IMR-90 (cell line): ENCODE measurements around the gene MLLT1. TPM values are rescaled to one million over a fixed set of nuclear protein-coding genes. Genes with fewer than 3 reads are reported as not detected.

Experiments
- ATAC-seq: fragments of 200-7000 bp; cut with Tn5 transposase; 2 replicates; pipeline ENCODE4 v1.9.1; 2020; ENCODE audit warnings: low read depth, mild to moderate bottlenecking, moderate library complexity
- BruUV-seq: library from RNA; stranded (reverse); fragments of 400-500 nt; replicated peaks from 2 replicates; lab custom pipeline; 2021; lab: Mats Ljungman, UMichigan
- CTCF ChIA-PET: fragments of 300-600 bp; formaldehyde crosslinking; extraction: SDS; loops from one replicate; lab custom pipeline; 2021; ENCODE audit warnings: antibody characterized with exemption; lab: Yijun Ruan, JAX
- POLR2A ChIA-PET: fragments of 300-600 bp; sonication (Branson Sonifier 250); formaldehyde crosslinking; loops from one replicate; lab custom pipeline; 2022; ENCODE audit warnings: antibody characterized with exemption; ENCODE audit not compliant: unreplicated experiment; lab: Charles Lee
- DNase-seq: peaks from one replicate; pipeline ENCODE4 v3.0.0; 2013
- H2AFZ ChIP-seq: replicated peaks from 2 replicates; pipeline ENCODE3; 2013; ENCODE audit warnings: low read length, mild to moderate bottlenecking; ENCODE audit not compliant: poor library complexity
- H2AK5ac ChIP-seq: 2 replicates; pipeline ENCODE4 v1.6.1; 2013; ENCODE audit warnings: low read depth, low read length, inconsistent platforms
- H2AK9ac ChIP-seq: replicated peaks from 2 replicates; pipeline ENCODE3; 2013; ENCODE audit warnings: mild to moderate bottlenecking, low read depth, low read length, moderate library complexity; ENCODE audit not compliant: poor library complexity
- H2BK120ac ChIP-seq: 2 replicates; pipeline ENCODE4 v1.6.1; 2013; ENCODE audit warnings: low read depth, low read length, inconsistent platforms
- H2BK15ac ChIP-seq: 3 replicates; pipeline ENCODE4 v1.6.1; 2013; ENCODE audit warnings: low read depth, low read length, inconsistent platforms
- H2BK20ac ChIP-seq: 2 replicates; pipeline ENCODE4 v1.6.1; 2013; ENCODE audit warnings: low read depth, mild to moderate bottlenecking, inconsistent platforms, low read length, moderate library complexity
- H2BK5ac ChIP-seq: 2 replicates; pipeline ENCODE4 v1.6.1; 2013; ENCODE audit warnings: mild to moderate bottlenecking, low read depth, low read length, inconsistent platforms; ENCODE audit not compliant: poor library complexity, severe bottlenecking
- H3K14ac ChIP-seq: replicated peaks from 2 replicates; pipeline ENCODE4 v1.6.1; 2013; ENCODE audit warnings: low read depth, low read length, inconsistent platforms
- H3K18ac ChIP-seq: 2 replicates; pipeline ENCODE4 v1.6.1; 2013; ENCODE audit warnings: low read depth, low read length, control low read depth
- H3K23ac ChIP-seq: 2 replicates; pipeline ENCODE4 v1.6.1; 2013; ENCODE audit warnings: low read depth, low read length, inconsistent platforms
- H3K27ac ChIP-seq: 2 replicates; pipeline ENCODE4 v1.5.1; 2013; ENCODE audit warnings: mild to moderate bottlenecking, control low read depth, low read length; ENCODE audit not compliant: insufficient read depth
- H3K27me3 ChIP-seq: 2 replicates; pipeline ENCODE4 v1.6.1; 2013; ENCODE audit warnings: low read length; ENCODE audit not compliant: control insufficient read depth, insufficient read depth
- H3K36me3 ChIP-seq: 2 replicates; pipeline ENCODE4 v1.6.1; 2013; ENCODE audit warnings: low read length, mixed read lengths; ENCODE audit not compliant: control insufficient read depth, insufficient read depth
- H3K4ac ChIP-seq: 2 replicates; pipeline ENCODE4 v1.6.1; 2013; ENCODE audit warnings: low read depth, low read length, inconsistent platforms
- H3K4me1 ChIP-seq: 2 replicates; pipeline ENCODE4 v1.6.1; 2013; ENCODE audit warnings: low read length, mixed read lengths; ENCODE audit not compliant: control insufficient read depth, insufficient read depth
- H3K4me2 ChIP-seq: 2 replicates; pipeline ENCODE4 v1.6.1; 2013; ENCODE audit warnings: low read depth, mild to moderate bottlenecking, control low read depth, low read length, moderate library complexity
- H3K4me3 ChIP-seq: 2 replicates; pipeline ENCODE4 v1.5.1; 2013; ENCODE audit warnings: low read depth, mild to moderate bottlenecking, control low read depth, low read length, moderate library complexity; ENCODE audit not compliant: insufficient read depth
- H3K56ac ChIP-seq: 2 replicates; pipeline ENCODE4 v1.6.1; 2013; ENCODE audit warnings: low read length, inconsistent platforms; ENCODE audit not compliant: insufficient read depth; ENCODE audit errors: extremely low read depth
- H3K79me1 ChIP-seq, 2 experiments: 2 replicates each; pipeline ENCODE4 v1.6.1; 2013; ENCODE audit warnings: low read length in 2 of 2, inconsistent platforms in 1 of 2, low read depth in 1 of 2
- H3K9ac ChIP-seq: 2 replicates; pipeline ENCODE4 v1.6.1; 2013; ENCODE audit warnings: low read depth, low read length, control low read depth
- H3K9me1 ChIP-seq: 2 replicates; pipeline ENCODE4 v1.6.1; 2013; ENCODE audit warnings: low read length, inconsistent platforms; ENCODE audit not compliant: insufficient read depth
- H3K9me3 ChIP-seq: 2 replicates; pipeline ENCODE4 v1.6.1; 2013; ENCODE audit warnings: low read length; ENCODE audit not compliant: control insufficient read depth, insufficient read depth
- H4K20me1 ChIP-seq: 2 replicates; pipeline ENCODE4 v1.6.1; 2013; ENCODE audit warnings: low read length, inconsistent platforms; ENCODE audit not compliant: insufficient read depth
- H4K5ac ChIP-seq: 2 replicates; pipeline ENCODE4 v1.6.1; 2013; ENCODE audit warnings: mild to moderate bottlenecking, low read depth, low read length, control low read depth
- H4K8ac ChIP-seq, 2 experiments: 2 replicates each; pipeline ENCODE4 v1.6.1; 2013; ENCODE audit warnings: low read depth in 2 of 2, low read length in 2 of 2, control low read depth in 1 of 2, inconsistent platforms in 1 of 2
- H4K91ac ChIP-seq: 2 replicates; pipeline ENCODE4 v1.6.1; 2013; ENCODE audit warnings: low read depth, low read length, inconsistent platforms; ENCODE audit not compliant: insufficient read depth
- BHLHE40 ChIP-seq: fragments of 150-350 bp; IDR thresholded peaks from 2 replicates; pipeline ENCODE4 v1.6.1; 2016; ENCODE audit warnings: mild to moderate bottlenecking, low read depth, low read length
- CEBPB ChIP-seq: IDR thresholded peaks from 2 replicates; pipeline ENCODE4 v1.6.1; 2012; ENCODE audit warnings: low read depth, low read length, improper control_type of control experiment
- CHD1 ChIP-seq: IDR thresholded peaks from 2 replicates; pipeline ENCODE4 v1.6.1; 2012; ENCODE audit warnings: low read depth, low read length, improper control_type of control experiment
- ELK1 ChIP-seq: fragments of 150-350 bp; IDR thresholded peaks from 2 replicates; pipeline ENCODE4 v1.6.1; 2016; ENCODE audit warnings: low read depth, mild to moderate bottlenecking, low read length, moderate library complexity, borderline replicate concordance
- MAFK ChIP-seq: IDR thresholded peaks from 2 replicates; pipeline ENCODE4 v1.6.1; 2012; ENCODE audit warnings: low read depth, low read length, improper control_type of control experiment
- NFE2L2 ChIP-seq: fragments of 150-350 bp; IDR thresholded peaks from 2 replicates; pipeline ENCODE4 v1.6.1; 2016; ENCODE audit warnings: low read depth, mild to moderate bottlenecking, low read length
- POLR2A ChIP-seq: IDR thresholded peaks from 2 replicates; pipeline ENCODE4 v1.6.1; 2012; ENCODE audit warnings: mild to moderate bottlenecking, low read depth, low read length
- RAD21 ChIP-seq: IDR thresholded peaks from 2 replicates; pipeline ENCODE4 v1.6.1; 2012; ENCODE audit warnings: low read length, improper control_type of control experiment
- RFX5 ChIP-seq: IDR thresholded peaks from 2 replicates; pipeline ENCODE4 v1.8.0; 2012; ENCODE audit warnings: low read depth, mild to moderate bottlenecking, low read length, moderate library complexity
- SMC3 ChIP-seq: fragments of 150-350 bp; IDR thresholded peaks from 2 replicates; pipeline ENCODE4 v1.6.1; 2016; ENCODE audit warnings: low read depth, mild to moderate bottlenecking, antibody characterized with exemption, low read length, moderate library complexity
- WGBS, 2 experiments: methylation state at CpG; one replicate each; pipeline versions ENCODE4 v1.1.5 to v1.1.7; 2013; ENCODE audit warnings: missing lambda C conversion rate in 2 of 2; ENCODE audit not compliant: insufficient read length in 1 of 2; ENCODE audit errors: extremely low coverage in 2 of 2; 5-methylcytosine and 5-hydroxymethylcytosine counted together
- dilution Hi-C: fragments of 300-500 bp; cut with HindIII; formaldehyde crosslinking; loops from one replicate; pipeline ENCODE4 v1.14.3; 2018; ENCODE audit warnings: low sequenced_read_pairs; ENCODE audit not compliant: unreplicated experiment
- in situ Hi-C: fragments of 300-500 bp; cut with MboI; formaldehyde crosslinking; loops from 3 replicates; pipeline ENCODE4 v1.14.3; 2019; ENCODE audit warnings: low sequenced_read_pairs, inconsistent platforms, mixed read lengths
- intact Hi-C: fragments of 100-400 bp; cut with micrococcal nuclease; formaldehyde crosslinking; loops from 2 replicates; pipeline ENCODE4 v1.10.0; 2022
- polyA plus RNA-seq, 3 experiments: library from polyadenylated mRNA; depleted of rRNA; stranded (reverse); fragments of >200 nt; gene quantifications; 2 replicates each; pipeline ENCODE4 v1.2.3, GENCODE V29; 2012; ENCODE audit warnings: low replicate concordance in 1 of 3
- total RNA-seq: library from RNA; depleted of rRNA; stranded (reverse); fragments of >200 nt; gene quantifications from 2 replicates; pipeline ENCODE4 v1.2.3, GENCODE V29; 2012
- TF ChIP-seq, protein P1 (sequence below): conservative IDR thresholded peaks from 2 replicates; pipeline ENCODE4 v1.5.1; 2012; ENCODE audit warnings: mild to moderate bottlenecking, low read depth, low read length, improper control_type of control experiment
- TF ChIP-seq, protein P2 (sequence below): fragments of 150-350 bp; IDR thresholded peaks from 2 replicates; pipeline ENCODE4 v1.6.1; 2017; ENCODE audit warnings: mild to moderate bottlenecking, antibody characterized with exemption, low read length, low read depth

Gene MLLT1
- total and polyA plus RNA-seq, 2 of the 4 experiments (the other 2 are of a cell fraction), result 1.3 to 30.6 TPM

- dilution Hi-C loops, result no loop called here
- intact Hi-C loops, result no loop called here
- Histone ChIP-seq H3K4ac (no peak overlapping the region), H3K36me3 (peaks cover 55% of the 10 kb centered on the region), H2BK5ac (no peak overlapping the region), H4K8ac (no peak overlapping the region), H3K56ac (no peak overlapping the region), H3K9me1 (peaks cover 7% of the 10 kb centered on the region), H3K4me3 (no peak overlapping the region), H3K9me3 (no peaks in the 10 kb centered on the region), H4K91ac (no peak overlapping the region), H3K4me2 (no peak overlapping the region), H2BK15ac (no peak overlapping the region), H2AK5ac (no peak overlapping the region), H3K79me1 (peaks cover 24 to 75% of the 10 kb centered on the region in 2 experiments), H2BK20ac (no peak overlapping the region), H3K27ac (no peak overlapping the region), H2BK120ac (no peak overlapping the region), H3K27me3 (no peaks in the 10 kb centered on the region), H3K18ac (no peak overlapping the region), H4K20me1 (peaks cover 55% of the 10 kb centered on the region), H3K23ac (no peak overlapping the region), H2AFZ (no peak overlapping the region), H4K5ac (no peak overlapping the region), H3K4me1 (no peaks in the 10 kb centered on the region; the same call in 1 of the 2 replicates), H3K14ac (no peak overlapping the region), H2AK9ac (no peak overlapping the region), H3K9ac (no peak overlapping the region)
- in situ Hi-C loops, result loop anchor here (10.0 kb wide), 1 partner anchor 49 kb away; the partner anchor contains the start of gene MLLT1
- 88% methylated on average over 3 of the region's 12 CpGs; no CpG with 5 or more reads in 1 of the 2 experiments for WGBS, 2 experiments
- DNase-seq, result no peak
- TF ChIP-seq CHD1 (no peak), MAFK (no peak), POLR2A (no peak), NFE2L2 (no peak), CEBPB (no peak), ELK1 (no peak), RFX5 (no peak), SMC3 (no peak), RAD21 (no peak), BHLHE40 (no peak)
- TF ChIP-seq, protein P1, sequence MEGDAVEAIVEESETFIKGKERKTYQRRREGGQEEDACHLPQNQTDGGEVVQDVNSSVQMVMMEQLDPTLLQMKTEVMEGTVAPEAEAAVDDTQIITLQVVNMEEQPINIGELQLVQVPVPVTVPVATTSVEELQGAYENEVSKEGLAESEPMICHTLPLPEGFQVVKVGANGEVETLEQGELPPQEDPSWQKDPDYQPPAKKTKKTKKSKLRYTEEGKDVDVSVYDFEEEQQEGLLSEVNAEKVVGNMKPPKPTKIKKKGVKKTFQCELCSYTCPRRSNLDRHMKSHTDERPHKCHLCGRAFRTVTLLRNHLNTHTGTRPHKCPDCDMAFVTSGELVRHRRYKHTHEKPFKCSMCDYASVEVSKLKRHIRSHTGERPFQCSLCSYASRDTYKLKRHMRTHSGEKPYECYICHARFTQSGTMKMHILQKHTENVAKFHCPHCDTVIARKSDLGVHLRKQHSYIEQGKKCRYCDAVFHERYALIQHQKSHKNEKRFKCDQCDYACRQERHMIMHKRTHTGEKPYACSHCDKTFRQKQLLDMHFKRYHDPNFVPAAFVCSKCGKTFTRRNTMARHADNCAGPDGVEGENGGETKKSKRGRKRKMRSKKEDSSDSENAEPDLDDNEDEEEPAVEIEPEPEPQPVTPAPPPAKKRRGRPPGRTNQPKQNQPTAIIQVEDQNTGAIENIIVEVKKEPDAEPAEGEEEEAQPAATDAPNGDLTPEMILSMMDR, result no peak
- TF ChIP-seq, protein P2, sequence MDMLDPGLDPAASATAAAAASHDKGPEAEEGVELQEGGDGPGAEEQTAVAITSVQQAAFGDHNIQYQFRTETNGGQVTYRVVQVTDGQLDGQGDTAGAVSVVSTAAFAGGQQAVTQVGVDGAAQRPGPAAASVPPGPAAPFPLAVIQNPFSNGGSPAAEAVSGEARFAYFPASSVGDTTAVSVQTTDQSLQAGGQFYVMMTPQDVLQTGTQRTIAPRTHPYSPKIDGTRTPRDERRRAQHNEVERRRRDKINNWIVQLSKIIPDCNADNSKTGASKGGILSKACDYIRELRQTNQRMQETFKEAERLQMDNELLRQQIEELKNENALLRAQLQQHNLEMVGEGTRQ, result no peak
- ChIA-PET POLR2A (no interaction called here), CTCF (no interaction called here)
- no TSS peak for BruUV-seq
- no peak for ATAC-seq
Measured at GRCh38 chr19:6226012-6226411, 53.8 kb downstream of the MLLT1 start.
